ENCODE measurements around the gene RBMS3.

GRCh38 chr3:29646043-29646442 is 365.2 kb downstream of the RBMS3 start:
- TF ChIP-seq EZH2 (IDR thresholded peaks at IDR 0.05; ENCODE audit: low read depth, low read length, severe bottlenecking) = no peak
- no peak for TF ChIP-seq CTCF (IDR thresholded peaks at IDR 0.05; ENCODE audit: control extremely low read depth in 1 of 3, insufficient read depth in 1 of 3, low read depth in 1 of 3, low read length in 3 of 3)
- TF ChIP-seq MAFK (IDR thresholded peaks at IDR 0.05; ENCODE audit: low read depth, low read length) = peak; percentile 86; the same call in 1 of the 2 replicates
- TF ChIP-seq SIX5 (IDR thresholded peaks at IDR 0.05; ENCODE audit: low read depth, low read length) = no peak
- TF ChIP-seq POLR2AphosphoS5 (IDR thresholded peaks at IDR 0.05; ENCODE audit: low read depth, low read length) = no peak
- no peak for TF ChIP-seq SRF (IDR thresholded peaks at IDR 0.05; ENCODE audit: low read depth, low read length)
- TF ChIP-seq SP2 (IDR thresholded peaks at IDR 0.05; ENCODE audit: low read length) = no peak
- TF ChIP-seq CHD2 (IDR thresholded peaks at IDR 0.05; ENCODE audit: low read length) = no peak
- TF ChIP-seq SP1 (IDR thresholded peaks at IDR 0.05; ENCODE audit: low read depth, low read length) = no peak
- TF ChIP-seq CREB1 (IDR thresholded peaks at IDR 0.05) = no peak
- no peak for TF ChIP-seq PHF8 (conservative IDR thresholded peaks at IDR 0.05; ENCODE audit: low read depth, low read length)
- no peak for TF ChIP-seq EP300 (IDR thresholded peaks at IDR 0.05; ENCODE audit: borderline replicate concordance in 1 of 2, low read depth in 2 of 2, low read length in 2 of 2)
- TF ChIP-seq HDAC2 (IDR thresholded peaks at IDR 0.05; ENCODE audit: borderline replicate concordance in 1 of 2, low read depth in 2 of 2, low read length in 2 of 2) = no peak
- TF ChIP-seq POLR2A (IDR thresholded peaks at IDR 0.05; ENCODE audit: control extremely low read depth in 1 of 2, low read depth in 2 of 2, low read length in 2 of 2) = no peak
